C4-2B (cell line): ENCODE data around the gene GTF3C4.

ENCODE experiments used
- ZFX ChIP-seq: fragments of 450-650 bp; IDR thresholded peaks from 2 replicates; pipeline ENCODE4 v1.6.1; 2017
- TF ChIP-seq, protein P1 (sequence below): fragments of 450-650 bp; conservative IDR thresholded peaks from 2 replicates; pipeline ENCODE4 v1.5.1; 2017; ENCODE audit warnings: mild to moderate bottlenecking

DNA sequence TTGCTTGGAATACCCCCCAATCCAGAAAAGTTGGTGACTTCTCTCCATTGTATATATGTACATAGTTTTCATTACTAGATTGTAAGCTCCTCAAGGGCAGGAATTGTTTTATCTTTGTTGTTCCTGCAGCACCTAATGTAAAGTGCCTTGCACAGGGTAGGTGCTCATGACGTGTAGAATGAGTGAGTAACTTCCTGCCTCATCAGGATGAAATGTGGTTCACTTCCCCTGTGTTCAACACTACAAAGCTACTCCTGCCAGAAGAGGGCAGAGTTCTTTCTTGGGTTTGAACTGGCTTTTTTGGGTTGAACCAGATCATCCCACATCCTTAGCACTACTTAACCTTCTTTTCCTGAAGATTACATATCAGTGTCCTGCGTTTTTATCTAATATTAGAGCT lies 23.9 kb downstream of the GTF3C4 start:
- TF ChIP-seq, protein P1, sequence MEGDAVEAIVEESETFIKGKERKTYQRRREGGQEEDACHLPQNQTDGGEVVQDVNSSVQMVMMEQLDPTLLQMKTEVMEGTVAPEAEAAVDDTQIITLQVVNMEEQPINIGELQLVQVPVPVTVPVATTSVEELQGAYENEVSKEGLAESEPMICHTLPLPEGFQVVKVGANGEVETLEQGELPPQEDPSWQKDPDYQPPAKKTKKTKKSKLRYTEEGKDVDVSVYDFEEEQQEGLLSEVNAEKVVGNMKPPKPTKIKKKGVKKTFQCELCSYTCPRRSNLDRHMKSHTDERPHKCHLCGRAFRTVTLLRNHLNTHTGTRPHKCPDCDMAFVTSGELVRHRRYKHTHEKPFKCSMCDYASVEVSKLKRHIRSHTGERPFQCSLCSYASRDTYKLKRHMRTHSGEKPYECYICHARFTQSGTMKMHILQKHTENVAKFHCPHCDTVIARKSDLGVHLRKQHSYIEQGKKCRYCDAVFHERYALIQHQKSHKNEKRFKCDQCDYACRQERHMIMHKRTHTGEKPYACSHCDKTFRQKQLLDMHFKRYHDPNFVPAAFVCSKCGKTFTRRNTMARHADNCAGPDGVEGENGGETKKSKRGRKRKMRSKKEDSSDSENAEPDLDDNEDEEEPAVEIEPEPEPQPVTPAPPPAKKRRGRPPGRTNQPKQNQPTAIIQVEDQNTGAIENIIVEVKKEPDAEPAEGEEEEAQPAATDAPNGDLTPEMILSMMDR, result peak; percentile 33
- no peak for TF ChIP-seq ZFX
